IMR-90 (cell line): ENCODE measurements around the gene RABGGTB. TPM values are rescaled to one million over a fixed set of nuclear protein-coding genes. Genes with fewer than 3 reads are reported as not detected.

Source experiments
- ATAC-seq: fragments of 200-7000 bp; cut with Tn5 transposase; 2 replicates; pipeline ENCODE4 v1.9.1; 2020; ENCODE audit warnings: low read depth, mild to moderate bottlenecking, moderate library complexity
- BruUV-seq: library from RNA; stranded (reverse); fragments of 400-500 nt; replicated peaks from 2 replicates; lab custom pipeline; 2021; lab: Mats Ljungman, UMichigan
- CTCF ChIA-PET: fragments of 300-600 bp; formaldehyde crosslinking; extraction: SDS; loops from one replicate; lab custom pipeline; 2021; ENCODE audit warnings: antibody characterized with exemption; lab: Yijun Ruan, JAX
- POLR2A ChIA-PET: fragments of 300-600 bp; sonication (Branson Sonifier 250); formaldehyde crosslinking; loops from one replicate; lab custom pipeline; 2022; ENCODE audit warnings: antibody characterized with exemption; ENCODE audit not compliant: unreplicated experiment; lab: Charles Lee
- DNase-seq: peaks from one replicate; pipeline ENCODE4 v3.0.0; 2013
- H2AFZ ChIP-seq: replicated peaks from 2 replicates; pipeline ENCODE3; 2013; ENCODE audit warnings: low read length, mild to moderate bottlenecking; ENCODE audit not compliant: poor library complexity
- H2AK5ac ChIP-seq: 2 replicates; pipeline ENCODE4 v1.6.1; 2013; ENCODE audit warnings: low read depth, low read length, inconsistent platforms
- H2AK9ac ChIP-seq: replicated peaks from 2 replicates; pipeline ENCODE3; 2013; ENCODE audit warnings: mild to moderate bottlenecking, low read depth, low read length, moderate library complexity; ENCODE audit not compliant: poor library complexity
- H2BK120ac ChIP-seq: 2 replicates; pipeline ENCODE4 v1.6.1; 2013; ENCODE audit warnings: low read depth, low read length, inconsistent platforms
- H2BK15ac ChIP-seq: 3 replicates; pipeline ENCODE4 v1.6.1; 2013; ENCODE audit warnings: low read depth, low read length, inconsistent platforms
- H2BK20ac ChIP-seq: 2 replicates; pipeline ENCODE4 v1.6.1; 2013; ENCODE audit warnings: low read depth, mild to moderate bottlenecking, inconsistent platforms, low read length, moderate library complexity
- H2BK5ac ChIP-seq: 2 replicates; pipeline ENCODE4 v1.6.1; 2013; ENCODE audit warnings: mild to moderate bottlenecking, low read depth, low read length, inconsistent platforms; ENCODE audit not compliant: poor library complexity, severe bottlenecking
- H3K14ac ChIP-seq: replicated peaks from 2 replicates; pipeline ENCODE4 v1.6.1; 2013; ENCODE audit warnings: low read depth, low read length, inconsistent platforms
- H3K18ac ChIP-seq: 2 replicates; pipeline ENCODE4 v1.6.1; 2013; ENCODE audit warnings: low read depth, low read length, control low read depth
- H3K23ac ChIP-seq: 2 replicates; pipeline ENCODE4 v1.6.1; 2013; ENCODE audit warnings: low read depth, low read length, inconsistent platforms
- H3K27ac ChIP-seq: 2 replicates; pipeline ENCODE4 v1.5.1; 2013; ENCODE audit warnings: mild to moderate bottlenecking, control low read depth, low read length; ENCODE audit not compliant: insufficient read depth
- H3K27me3 ChIP-seq: 2 replicates; pipeline ENCODE4 v1.6.1; 2013; ENCODE audit warnings: low read length; ENCODE audit not compliant: control insufficient read depth, insufficient read depth
- H3K36me3 ChIP-seq: 2 replicates; pipeline ENCODE4 v1.6.1; 2013; ENCODE audit warnings: low read length, mixed read lengths; ENCODE audit not compliant: control insufficient read depth, insufficient read depth
- H3K4ac ChIP-seq: 2 replicates; pipeline ENCODE4 v1.6.1; 2013; ENCODE audit warnings: low read depth, low read length, inconsistent platforms
- H3K4me1 ChIP-seq: 2 replicates; pipeline ENCODE4 v1.6.1; 2013; ENCODE audit warnings: low read length, mixed read lengths; ENCODE audit not compliant: control insufficient read depth, insufficient read depth
- H3K4me2 ChIP-seq: 2 replicates; pipeline ENCODE4 v1.6.1; 2013; ENCODE audit warnings: low read depth, mild to moderate bottlenecking, control low read depth, low read length, moderate library complexity
- H3K4me3 ChIP-seq: 2 replicates; pipeline ENCODE4 v1.5.1; 2013; ENCODE audit warnings: low read depth, mild to moderate bottlenecking, control low read depth, low read length, moderate library complexity; ENCODE audit not compliant: insufficient read depth
- H3K56ac ChIP-seq: 2 replicates; pipeline ENCODE4 v1.6.1; 2013; ENCODE audit warnings: low read length, inconsistent platforms; ENCODE audit not compliant: insufficient read depth; ENCODE audit errors: extremely low read depth
- H3K79me1 ChIP-seq, 2 experiments: 2 replicates each; pipeline ENCODE4 v1.6.1; 2013; ENCODE audit warnings: low read length in 2 of 2, inconsistent platforms in 1 of 2, low read depth in 1 of 2
- H3K9ac ChIP-seq: 2 replicates; pipeline ENCODE4 v1.6.1; 2013; ENCODE audit warnings: low read depth, low read length, control low read depth
- H3K9me1 ChIP-seq: 2 replicates; pipeline ENCODE4 v1.6.1; 2013; ENCODE audit warnings: low read length, inconsistent platforms; ENCODE audit not compliant: insufficient read depth
- H3K9me3 ChIP-seq: 2 replicates; pipeline ENCODE4 v1.6.1; 2013; ENCODE audit warnings: low read length; ENCODE audit not compliant: control insufficient read depth, insufficient read depth
- H4K20me1 ChIP-seq: 2 replicates; pipeline ENCODE4 v1.6.1; 2013; ENCODE audit warnings: low read length, inconsistent platforms; ENCODE audit not compliant: insufficient read depth
- H4K5ac ChIP-seq: 2 replicates; pipeline ENCODE4 v1.6.1; 2013; ENCODE audit warnings: mild to moderate bottlenecking, low read depth, low read length, control low read depth
- H4K8ac ChIP-seq, 2 experiments: 2 replicates each; pipeline ENCODE4 v1.6.1; 2013; ENCODE audit warnings: low read depth in 2 of 2, low read length in 2 of 2, control low read depth in 1 of 2, inconsistent platforms in 1 of 2
- H4K91ac ChIP-seq: 2 replicates; pipeline ENCODE4 v1.6.1; 2013; ENCODE audit warnings: low read depth, low read length, inconsistent platforms; ENCODE audit not compliant: insufficient read depth
- CEBPB ChIP-seq: IDR thresholded peaks from 2 replicates; pipeline ENCODE4 v1.6.1; 2012; ENCODE audit warnings: low read depth, low read length, improper control_type of control experiment
- CHD1 ChIP-seq: IDR thresholded peaks from 2 replicates; pipeline ENCODE4 v1.6.1; 2012; ENCODE audit warnings: low read depth, low read length, improper control_type of control experiment
- FOS ChIP-seq: fragments of 150-350 bp; IDR thresholded peaks from 2 replicates; pipeline ENCODE4 v1.6.1; 2016; ENCODE audit warnings: low read depth, low read length
- MAFK ChIP-seq: IDR thresholded peaks from 2 replicates; pipeline ENCODE4 v1.6.1; 2012; ENCODE audit warnings: low read depth, low read length, improper control_type of control experiment
- MAZ ChIP-seq: IDR thresholded peaks from 2 replicates; pipeline ENCODE4 v1.6.1; 2012; ENCODE audit warnings: low read depth, mild to moderate bottlenecking, low read length, improper control_type of control experiment, moderate library complexity, borderline replicate concordance
- POLR2A ChIP-seq: IDR thresholded peaks from 2 replicates; pipeline ENCODE4 v1.6.1; 2012; ENCODE audit warnings: mild to moderate bottlenecking, low read depth, low read length
- RAD21 ChIP-seq: IDR thresholded peaks from 2 replicates; pipeline ENCODE4 v1.6.1; 2012; ENCODE audit warnings: low read length, improper control_type of control experiment
- RCOR1 ChIP-seq: IDR thresholded peaks from 2 replicates; pipeline ENCODE4 v1.6.1; 2012; ENCODE audit warnings: mild to moderate bottlenecking, low read length, improper control_type of control experiment; ENCODE audit not compliant: insufficient replicate concordance
- RFX5 ChIP-seq: IDR thresholded peaks from 2 replicates; pipeline ENCODE4 v1.8.0; 2012; ENCODE audit warnings: low read depth, mild to moderate bottlenecking, low read length, moderate library complexity
- SMC3 ChIP-seq: fragments of 150-350 bp; IDR thresholded peaks from 2 replicates; pipeline ENCODE4 v1.6.1; 2016; ENCODE audit warnings: low read depth, mild to moderate bottlenecking, antibody characterized with exemption, low read length, moderate library complexity
- dilution Hi-C: fragments of 300-500 bp; cut with HindIII; formaldehyde crosslinking; loops from one replicate; pipeline ENCODE4 v1.14.3; 2018; ENCODE audit warnings: low sequenced_read_pairs; ENCODE audit not compliant: unreplicated experiment
- in situ Hi-C: fragments of 300-500 bp; cut with MboI; formaldehyde crosslinking; loops from 3 replicates; pipeline ENCODE4 v1.14.3; 2019; ENCODE audit warnings: low sequenced_read_pairs, inconsistent platforms, mixed read lengths
- intact Hi-C: fragments of 100-400 bp; cut with micrococcal nuclease; formaldehyde crosslinking; loops from 2 replicates; pipeline ENCODE4 v1.10.0; 2022
- polyA plus RNA-seq, 3 experiments: library from polyadenylated mRNA; depleted of rRNA; stranded (reverse); fragments of >200 nt; gene quantifications; 2 replicates each; pipeline ENCODE4 v1.2.3, GENCODE V29; 2012; ENCODE audit warnings: low replicate concordance in 1 of 3
- total RNA-seq: library from RNA; depleted of rRNA; stranded (reverse); fragments of >200 nt; gene quantifications from 2 replicates; pipeline ENCODE4 v1.2.3, GENCODE V29; 2012
- TF ChIP-seq, protein P1 (sequence below): conservative IDR thresholded peaks from 2 replicates; pipeline ENCODE4 v1.5.1; 2012; ENCODE audit warnings: mild to moderate bottlenecking, low read depth, low read length, improper control_type of control experiment
- TF ChIP-seq, protein P2 (sequence below): fragments of 150-350 bp; IDR thresholded peaks from 2 replicates; pipeline ENCODE4 v1.6.1; 2016; ENCODE audit warnings: low read depth, mild to moderate bottlenecking, low read length, moderate library complexity, borderline replicate concordance
- TF ChIP-seq, protein P3 (sequence below): fragments of 150-350 bp; IDR thresholded peaks from 2 replicates; pipeline ENCODE4 v1.6.1; 2017; ENCODE audit warnings: mild to moderate bottlenecking, antibody characterized with exemption, low read length, low read depth

RABGGTB gene
- total and polyA plus RNA-seq, 2 of the 4 experiments (the other 2 are of a cell fraction), result 48.2 to 76.0 TPM

DNA sequence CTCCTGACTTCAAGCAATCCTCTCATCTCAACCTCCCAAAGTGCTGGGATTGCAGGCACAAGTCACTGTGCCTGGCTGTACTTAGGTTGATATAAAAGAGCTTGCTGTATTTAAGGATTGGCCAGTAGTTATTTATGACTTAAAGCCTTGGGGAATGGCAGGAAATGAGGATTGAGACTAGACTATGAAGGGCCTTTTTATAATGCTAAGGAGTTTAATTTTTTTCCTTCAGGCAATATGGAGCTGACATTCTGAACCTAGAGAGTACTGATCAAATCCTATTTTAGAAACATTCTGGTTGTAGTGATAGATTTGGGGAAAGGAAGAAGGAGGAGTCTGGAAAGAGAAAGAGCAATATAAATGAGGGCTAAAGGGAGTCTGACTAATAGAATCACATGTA is 55.4 kb downstream of the RABGGTB start:
- CTCF ChIA-PET, result no interaction called here

More for the DNA sequence above, 55.4 kb downstream of the RABGGTB start:
- no peak overlapping the region for H3K14ac ChIP-seq
- no peak overlapping the region for H2AK9ac ChIP-seq
- no peak overlapping the region for H3K23ac ChIP-seq
- H2BK20ac ChIP-seq, result no peak overlapping the region
- H4K8ac ChIP-seq, result no peak overlapping the region
- no peak overlapping the region for H2BK15ac ChIP-seq
- no peaks in the 10 kb centered on the region for H3K9me3 ChIP-seq
- H3K56ac ChIP-seq, result no peak overlapping the region
- BruUV-seq, result no TSS peak
- H4K5ac ChIP-seq, result no peak overlapping the region
- intact Hi-C loops (no loop called here), in situ Hi-C loops (no loop called here), dilution Hi-C loops (no loop called here)
- no peak overlapping the region for H3K4me2 ChIP-seq
- H3K79me1 ChIP-seq, result no peaks in the 10 kb centered on the region
- no peaks in the 10 kb centered on the region for H3K4me1 ChIP-seq
- ATAC-seq (no peak), DNase-seq (no peak)
- no peak overlapping the region for H3K9ac ChIP-seq
- H3K4me3 ChIP-seq, result no peak overlapping the region
- no peaks in the 10 kb centered on the region for H3K36me3 ChIP-seq
- H3K27ac ChIP-seq, result no peak overlapping the region
- H3K18ac ChIP-seq, result no peak overlapping the region
- TF ChIP-seq, protein P1, sequence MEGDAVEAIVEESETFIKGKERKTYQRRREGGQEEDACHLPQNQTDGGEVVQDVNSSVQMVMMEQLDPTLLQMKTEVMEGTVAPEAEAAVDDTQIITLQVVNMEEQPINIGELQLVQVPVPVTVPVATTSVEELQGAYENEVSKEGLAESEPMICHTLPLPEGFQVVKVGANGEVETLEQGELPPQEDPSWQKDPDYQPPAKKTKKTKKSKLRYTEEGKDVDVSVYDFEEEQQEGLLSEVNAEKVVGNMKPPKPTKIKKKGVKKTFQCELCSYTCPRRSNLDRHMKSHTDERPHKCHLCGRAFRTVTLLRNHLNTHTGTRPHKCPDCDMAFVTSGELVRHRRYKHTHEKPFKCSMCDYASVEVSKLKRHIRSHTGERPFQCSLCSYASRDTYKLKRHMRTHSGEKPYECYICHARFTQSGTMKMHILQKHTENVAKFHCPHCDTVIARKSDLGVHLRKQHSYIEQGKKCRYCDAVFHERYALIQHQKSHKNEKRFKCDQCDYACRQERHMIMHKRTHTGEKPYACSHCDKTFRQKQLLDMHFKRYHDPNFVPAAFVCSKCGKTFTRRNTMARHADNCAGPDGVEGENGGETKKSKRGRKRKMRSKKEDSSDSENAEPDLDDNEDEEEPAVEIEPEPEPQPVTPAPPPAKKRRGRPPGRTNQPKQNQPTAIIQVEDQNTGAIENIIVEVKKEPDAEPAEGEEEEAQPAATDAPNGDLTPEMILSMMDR, result no peak
- TF ChIP-seq RAD21, result no peak
- TF ChIP-seq MAFK, result no peak
- no peak for TF ChIP-seq RCOR1
- TF ChIP-seq SMC3, result no peak
- TF ChIP-seq RFX5, result no peak
- TF ChIP-seq CEBPB, result no peak
- TF ChIP-seq, protein P2, sequence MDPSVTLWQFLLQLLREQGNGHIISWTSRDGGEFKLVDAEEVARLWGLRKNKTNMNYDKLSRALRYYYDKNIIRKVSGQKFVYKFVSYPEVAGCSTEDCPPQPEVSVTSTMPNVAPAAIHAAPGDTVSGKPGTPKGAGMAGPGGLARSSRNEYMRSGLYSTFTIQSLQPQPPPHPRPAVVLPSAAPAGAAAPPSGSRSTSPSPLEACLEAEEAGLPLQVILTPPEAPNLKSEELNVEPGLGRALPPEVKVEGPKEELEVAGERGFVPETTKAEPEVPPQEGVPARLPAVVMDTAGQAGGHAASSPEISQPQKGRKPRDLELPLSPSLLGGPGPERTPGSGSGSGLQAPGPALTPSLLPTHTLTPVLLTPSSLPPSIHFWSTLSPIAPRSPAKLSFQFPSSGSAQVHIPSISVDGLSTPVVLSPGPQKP, result no peak
- TF ChIP-seq FOS, result no peak
- TF ChIP-seq MAZ, result no peak
- TF ChIP-seq, protein P3, sequence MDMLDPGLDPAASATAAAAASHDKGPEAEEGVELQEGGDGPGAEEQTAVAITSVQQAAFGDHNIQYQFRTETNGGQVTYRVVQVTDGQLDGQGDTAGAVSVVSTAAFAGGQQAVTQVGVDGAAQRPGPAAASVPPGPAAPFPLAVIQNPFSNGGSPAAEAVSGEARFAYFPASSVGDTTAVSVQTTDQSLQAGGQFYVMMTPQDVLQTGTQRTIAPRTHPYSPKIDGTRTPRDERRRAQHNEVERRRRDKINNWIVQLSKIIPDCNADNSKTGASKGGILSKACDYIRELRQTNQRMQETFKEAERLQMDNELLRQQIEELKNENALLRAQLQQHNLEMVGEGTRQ, result no peak
- TF ChIP-seq POLR2A, result no peak
- no peak for TF ChIP-seq CHD1
- no peak overlapping the region for H2BK5ac ChIP-seq
- no peak overlapping the region for H2BK120ac ChIP-seq
- no peak overlapping the region for H2AFZ ChIP-seq
- H3K27me3 ChIP-seq, result no peaks in the 10 kb centered on the region
- H3K9me1 ChIP-seq, result no peaks in the 10 kb centered on the region
- H4K20me1 ChIP-seq, result no peaks in the 10 kb centered on the region
- H4K91ac ChIP-seq, result no peak overlapping the region
- no peak overlapping the region for H2AK5ac ChIP-seq
- no peak overlapping the region for H3K4ac ChIP-seq
- POLR2A ChIA-PET, result no interaction called here
